GM23338 (cell line): ENCODE results near the gene APOL1. TPM values are rescaled to one million over a fixed set of nuclear protein-coding genes. Genes with fewer than 3 reads are reported as not detected.

Experiments
- ATAC-seq: fragments of 200-7000 bp; cut with Tn5 transposase; 3 replicates; pipeline ENCODE4 v1.9.1; 2020
- DNase-seq: peaks from one replicate; pipeline ENCODE4 v3.0.0-alpha.2; 2015; ENCODE audit warnings: low spot score
- H2AFZ ChIP-seq: fragments of 200-600 bp; sonication (generic); 2 replicates; pipeline ENCODE4 v1.8.0; 2016; ENCODE audit warnings: antibody characterized with exemption, mild to moderate bottlenecking, moderate library complexity
- H3F3A ChIP-seq: fragments of 200-600 bp; sonication (generic); replicated peaks from 2 replicates; pipeline ENCODE4 v1.8.0; 2017; ENCODE audit warnings: antibody characterized with exemption, mixed run types, low read depth
- H3K27ac ChIP-seq: fragments of 200-600 bp; sonication (generic); 2 replicates; pipeline ENCODE4 v1.6.1; 2016; ENCODE audit warnings: low read depth
- H3K27me3 ChIP-seq: fragments of 200-600 bp; sonication (generic); 2 replicates; pipeline ENCODE4 v1.8.0; 2016; ENCODE audit warnings: mild to moderate bottlenecking, mixed run types, moderate library complexity; ENCODE audit not compliant: insufficient read depth
- H3K36me3 ChIP-seq: fragments of 200-600 bp; sonication (generic); 2 replicates; pipeline ENCODE4 v1.8.0; 2016; ENCODE audit warnings: mild to moderate bottlenecking; ENCODE audit not compliant: insufficient read depth
- H3K4me1 ChIP-seq: fragments of 200-600 bp; sonication (generic); 2 replicates; pipeline ENCODE4 v1.8.0; 2016; ENCODE audit warnings: mild to moderate bottlenecking, moderate library complexity; ENCODE audit not compliant: insufficient read depth
- H3K4me2 ChIP-seq: fragments of 200-600 bp; sonication (generic); 2 replicates; pipeline ENCODE4 v1.7.1; 2017; ENCODE audit warnings: mixed run types
- H3K4me3 ChIP-seq: fragments of 200-600 bp; sonication (generic); 2 replicates; pipeline ENCODE4 v1.6.1; 2016; ENCODE audit warnings: mixed run types
- H3K79me2 ChIP-seq: fragments of 200-600 bp; sonication (generic); replicated peaks from 2 replicates; pipeline ENCODE4 v1.8.0; 2017; ENCODE audit warnings: mild to moderate bottlenecking; ENCODE audit not compliant: insufficient read depth
- H3K9me2 ChIP-seq: fragments of 200-600 bp; sonication (generic); 2 replicates; pipeline ENCODE4 v1.8.0; 2017; ENCODE audit not compliant: insufficient read depth
- H4K20me1 ChIP-seq: fragments of 200-600 bp; sonication (generic); replicated peaks from 2 replicates; pipeline ENCODE4 v1.8.0; 2017; ENCODE audit warnings: mild to moderate bottlenecking; ENCODE audit not compliant: insufficient read depth
- H3K27ac Mint-ChIP-seq: 2 replicates; pipeline ENCODE4 v1.8.0; 2020; ENCODE audit warnings: inconsistent platforms, mild to moderate bottlenecking, moderate library complexity, mixed read lengths
- H3K27me3 Mint-ChIP-seq: 3 replicates; pipeline ENCODE4 v1.8.0; 2022; ENCODE audit warnings: low read depth, mild to moderate bottlenecking, moderate library complexity, mixed read lengths, inconsistent platforms; ENCODE audit not compliant: insufficient read depth, poor library complexity
- H3K36me3 Mint-ChIP-seq: 3 replicates; pipeline ENCODE4 v1.8.0; 2021; ENCODE audit warnings: low read depth, mild to moderate bottlenecking, inconsistent platforms, moderate library complexity, mixed read lengths
- H3K4me1 Mint-ChIP-seq: 3 replicates; pipeline ENCODE4 v1.8.0; 2020; ENCODE audit warnings: mild to moderate bottlenecking, inconsistent platforms, mixed read lengths
- H3K4me3 Mint-ChIP-seq: 3 replicates; pipeline ENCODE4 v1.8.0; 2021; ENCODE audit warnings: moderate library complexity, mild to moderate bottlenecking, inconsistent platforms, mixed read lengths
- H3K9me3 Mint-ChIP-seq: 3 replicates; pipeline ENCODE4 v1.8.0; 2020; ENCODE audit warnings: moderate library complexity, mild to moderate bottlenecking, inconsistent platforms, mixed read lengths
- CREB1 ChIP-seq: fragments of 250-450 bp; sonication (Bioruptor Pico); IDR thresholded peaks from 2 replicates; pipeline ENCODE4 v1.5.0; 2020; ENCODE audit warnings: low read depth, mild to moderate bottlenecking, moderate library complexity
- CTCF ChIP-seq, 2 experiments: fragments of 200-600 bp in 1 of 2; sonication (generic) in 1 of 2; conservative IDR thresholded peaks; 2 replicates each; pipeline versions ENCODE4 v1.5.1 to v1.6.1; 2016 to 2017; ENCODE audit warnings: antibody characterized with exemption in 2 of 2, low read depth in 2 of 2, mild to moderate bottlenecking in 2 of 2, moderate library complexity in 1 of 2
- ETS1 ChIP-seq: IDR thresholded peaks from 2 replicates; pipeline ENCODE4 v1.6.1; 2016; ENCODE audit warnings: antibody characterized with exemption
- EZH2 ChIP-seq: fragments of 200-600 bp; sonication (generic); IDR thresholded peaks from one replicate; pipeline ENCODE4 v1.8.0; 2017; ENCODE audit warnings: antibody characterized with exemption, mild to moderate bottlenecking, low read depth; ENCODE audit not compliant: unreplicated experiment
- EZH2phosphoT487 ChIP-seq: fragments of 200-600 bp; sonication (generic); IDR thresholded peaks from one replicate; pipeline ENCODE4 v1.8.1; 2018; ENCODE audit warnings: antibody characterized with exemption; ENCODE audit not compliant: unreplicated experiment
- JUNB ChIP-seq: IDR thresholded peaks from one replicate; pipeline ENCODE4 v1.6.1; 2016; ENCODE audit warnings: antibody characterized with exemption; ENCODE audit not compliant: unreplicated experiment
- NANOG ChIP-seq: IDR thresholded peaks from 2 replicates; pipeline ENCODE4 v1.6.1; 2016; ENCODE audit warnings: antibody characterized with exemption, borderline replicate concordance
- POLR2AphosphoS5 ChIP-seq: IDR thresholded peaks from 2 replicates; pipeline ENCODE4 v1.6.1; 2016; ENCODE audit warnings: antibody characterized with exemption, low read depth
- STAT1 ChIP-seq: IDR thresholded peaks from one replicate; pipeline ENCODE4 v1.6.1; 2016; ENCODE audit warnings: antibody characterized with exemption; ENCODE audit not compliant: unreplicated experiment
- ZNF114 ChIP-seq: fragments of 250-450 bp; sonication (Bioruptor Pico); IDR thresholded peaks from 2 replicates; pipeline ENCODE4 v1.5.0; 2020; ENCODE audit warnings: mild to moderate bottlenecking, moderate library complexity
- ZNF331 ChIP-seq: fragments of 250-450 bp; sonication (Bioruptor Pico); IDR thresholded peaks from 2 replicates; pipeline ENCODE4 v1.5.0; 2020; ENCODE audit warnings: low read depth, mild to moderate bottlenecking, moderate library complexity
- ZNF462 ChIP-seq: fragments of 250-450 bp; sonication (Bioruptor Pico); IDR thresholded peaks from 2 replicates; pipeline ENCODE4 v1.5.0; 2020; ENCODE audit warnings: mild to moderate bottlenecking, moderate library complexity
- polyA plus RNA-seq: library from polyadenylated mRNA; unstranded; fragments of >200 nt; fragmentation: Nextera tagmentation; extraction: Ambion mirVana; gene quantifications from 2 replicates; pipeline ENCODE4 v1.2.1, GENCODE V29; 2016
- total RNA-seq: library from RNA; depleted of rRNA; stranded (reverse); fragments of >200 nt; shearing (Covaris generic); gene quantifications from 2 replicates; pipeline ENCODE4 v1.2.3, GENCODE V29; 2014

APOL1 gene
- total and polyA plus RNA-seq, 2 experiments from 2014 or later, result 0.11 TPM; not detected in 1

- no peak for ATAC-seq
- Histone ChIP-seq H3K36me3 (no peaks in the 10 kb centered on the region), H3K4me3 (no peak overlapping the region)
These were observed 40.0 kb upstream of the APOL1 start for GRCh38 chr22:36212901-36213300.

GRCh38 chr22:36213586-36213985 is 39.3 kb upstream of the APOL1 start:
- Histone ChIP-seq H3K27me3 (no peaks in the 10 kb centered on the region), H3F3A (no peaks in the 10 kb centered on the region), H3K36me3 (no peaks in the 10 kb centered on the region), H2AFZ (0 out of 2 replicates have a peak overlapping the region, but pooled peaks have one; percentile 18), H3K27ac (no peak overlapping the region), H3K4me3 (no peak overlapping the region), H4K20me1 (no peaks in the 10 kb centered on the region), H3K9me2 (no peaks in the 10 kb centered on the region), H3K4me2 (no peak overlapping the region), H3K4me1 (no peaks in the 10 kb centered on the region), H3K79me2 (no peaks in the 10 kb centered on the region)
- ATAC-seq (no peak), DNase-seq (no peak)
- no peak overlapping the region for H3K27ac Mint-ChIP-seq
- H3K36me3 Mint-ChIP-seq, result 0 out of 3 replicates have a peak, but pooled peaks cover 3% of the 10 kb centered on the region
- 0 out of 3 replicates have a peak, but pooled peaks cover 3% of the 10 kb centered on the region for H3K4me1 Mint-ChIP-seq
- peaks cover 18% of the 10 kb centered on the region for H3K9me3 Mint-ChIP-seq
- H3K27me3 Mint-ChIP-seq, result peaks cover 4% of the 10 kb centered on the region
- H3K4me3 Mint-ChIP-seq, result no peak overlapping the region
- TF ChIP-seq EZH2phosphoT487, result no peak
- TF ChIP-seq NANOG, result no peak
- TF ChIP-seq STAT1, result no peak
- no peak for TF ChIP-seq CREB1
- TF ChIP-seq JUNB, result no peak
- no peak for TF ChIP-seq EZH2
- no peak for TF ChIP-seq ETS1
- no peak for TF ChIP-seq ZNF462
- TF ChIP-seq ZNF331 (CRISPR knock-in tag), result no peak
- TF ChIP-seq CTCF (conservative IDR thresholded peaks at IDR 0.05; ENCODE audit: low read depth in 2 of 2), result no peak
- TF ChIP-seq ZNF114 (CRISPR knock-in tag), result no peak
- no peak for TF ChIP-seq POLR2AphosphoS5

More at GRCh38 chr22:36212901-36213300, 40.0 kb upstream of the APOL1 start:
- Mint-ChIP-seq H3K27me3 (peaks cover 4% of the 10 kb centered on the region), H3K4me1 (0 out of 3 replicates have a peak, but pooled peaks cover 3% of the 10 kb centered on the region), H3K9me3 (peaks cover 18% of the 10 kb centered on the region), H3K4me3 (no peak overlapping the region), H3K27ac (no peak overlapping the region), H3K36me3 (0 out of 3 replicates have a peak, but pooled peaks cover 3% of the 10 kb centered on the region)
- H4K20me1 ChIP-seq, result no peaks in the 10 kb centered on the region
- no peaks in the 10 kb centered on the region for H3K27me3 ChIP-seq
- no peak for TF ChIP-seq EZH2phosphoT487
- TF ChIP-seq POLR2AphosphoS5, result no peak
- no peaks in the 10 kb centered on the region for H3F3A ChIP-seq
- no peaks in the 10 kb centered on the region for H3K4me1 ChIP-seq
- no peaks in the 10 kb centered on the region for H3K9me2 ChIP-seq
- DNase-seq, result no peak
- no peak overlapping the region for H3K27ac ChIP-seq
- H3K79me2 ChIP-seq, result no peaks in the 10 kb centered on the region
- H2AFZ ChIP-seq, result no peak overlapping the region
- no peak overlapping the region for H3K4me2 ChIP-seq
